ENCODE measurements around the gene GJA8.
"Not testable (repeated sequence)": the region's sequence is repeated elsewhere in the genome, so short reads cannot be mapped to it uniquely, and the experiment has no call there.

The GJA8 gene

DNA sequence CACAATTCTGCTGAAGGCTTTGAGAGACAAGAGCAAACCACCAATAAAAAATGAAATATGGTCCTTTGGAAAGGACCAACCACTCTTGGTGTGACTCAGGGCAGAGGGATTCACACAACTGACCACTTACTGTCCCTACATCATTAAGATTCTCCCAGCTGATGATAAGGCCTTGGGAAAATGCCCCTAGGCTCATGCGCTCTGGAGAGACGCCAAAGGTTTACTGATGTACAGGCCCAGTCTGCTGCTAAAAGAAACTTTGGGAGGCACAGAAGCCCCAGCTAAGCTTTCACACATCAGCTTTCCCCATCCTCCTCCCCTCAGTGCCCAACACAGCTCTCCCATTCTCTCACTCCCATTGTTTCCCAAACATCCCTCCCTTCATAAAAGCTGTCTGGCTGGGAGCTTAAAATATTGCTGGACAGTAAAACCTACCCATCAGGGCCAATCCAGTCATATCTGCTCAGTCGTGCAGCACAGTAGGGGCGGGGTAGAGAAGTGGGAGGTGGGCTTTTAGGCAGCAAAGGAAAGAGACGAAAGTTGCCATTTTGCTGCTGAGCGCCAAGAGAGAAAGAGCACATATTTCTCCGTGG is at the start of gene GJA8:
Gene GJA8 (plus strand): TSS at position 543 of the 593 bp plus-strand sequence. CDS start 5,161 bp downstream, outside the sequence.
- Histone ChIP-seq H3K27me3 (ENCODE audit: low read depth, low read length) (no peaks in the 10 kb centered on the region), H3K4me3 (ENCODE audit: low read depth in 1 of 2, low read length in 2 of 2) (no peak within 1 kb of the TSS), H3K9me3 (ENCODE audit: control insufficient read depth in 1 of 2, low read length in 2 of 2) (no peaks in the 10 kb centered on the region)

DNA sequence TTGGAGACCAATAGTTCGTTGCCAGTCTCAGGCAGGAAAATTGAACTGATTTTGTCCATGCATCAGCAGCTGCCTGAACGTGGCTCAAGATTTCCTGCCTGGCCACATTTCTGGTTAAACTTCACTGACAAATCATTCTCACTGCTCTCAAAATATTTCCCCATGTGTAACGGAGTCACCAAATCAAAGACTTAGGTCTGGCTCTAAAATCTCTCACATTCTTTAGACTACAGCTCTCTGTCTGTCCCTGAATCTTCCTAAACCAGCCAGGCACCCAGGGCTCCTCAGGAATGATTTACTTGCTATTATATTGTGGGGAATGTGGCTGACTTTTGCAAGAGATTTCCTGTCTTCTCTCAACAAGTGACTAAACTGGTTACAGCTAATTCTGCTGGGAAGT is 49.2 kb upstream of the GJA8 start:
- no peaks in the 10 kb centered on the region for H3K36me3 ChIP-seq (ENCODE audit: control insufficient read depth in 1 of 2, insufficient read depth in 2 of 2, low read length in 2 of 2)
- no peaks in the 10 kb centered on the region for H3K9me3 ChIP-seq (ENCODE audit: control insufficient read depth in 1 of 2, low read length in 2 of 2)
- no peak overlapping the region for H3K4me3 ChIP-seq (ENCODE audit: low read depth in 1 of 2, low read length in 2 of 2)
- no peaks in the 10 kb centered on the region for H3K27me3 ChIP-seq (ENCODE audit: low read depth, low read length)
- no peaks in the 10 kb centered on the region for H3K4me1 ChIP-seq (ENCODE audit: control insufficient read depth in 1 of 2, insufficient read depth in 2 of 2, low read length in 2 of 2)
- no peak overlapping the region for H3K27ac ChIP-seq (ENCODE audit: low read length)

More for the DNA sequence above, at the start of gene GJA8:
- Histone ChIP-seq H3K4me1 (ENCODE audit: control insufficient read depth in 1 of 2, insufficient read depth in 2 of 2, low read length in 2 of 2) (no peaks in the 10 kb centered on the region), H3K36me3 (ENCODE audit: control insufficient read depth in 1 of 2, insufficient read depth in 2 of 2, low read length in 2 of 2) (no peaks in the 10 kb centered on the region), H3K27ac (ENCODE audit: low read length) (no peak within 1 kb of the TSS)

GRCh38 chr1:147854989-147855388 is 47.6 kb upstream of the GJA8 start:
- not testable (repeated sequence) for H3K4me3 ChIP-seq (ENCODE audit: low read depth in 1 of 2, low read length in 2 of 2); H3K27me3 ChIP-seq (ENCODE audit: low read depth, low read length); H3K4me1 ChIP-seq (ENCODE audit: control insufficient read depth in 1 of 2, insufficient read depth in 2 of 2, low read length in 2 of 2); H3K27ac ChIP-seq (ENCODE audit: low read length); H3K9me3 ChIP-seq (ENCODE audit: control insufficient read depth in 1 of 2, low read length in 2 of 2); H3K36me3 ChIP-seq (ENCODE audit: control insufficient read depth in 1 of 2, insufficient read depth in 2 of 2, low read length in 2 of 2)

- H3K27me3 ChIP-seq (ENCODE audit: low read depth, low read length); H3K4me3 ChIP-seq (ENCODE audit: low read depth in 1 of 2, low read length in 2 of 2); H3K4me1 ChIP-seq (ENCODE audit: control insufficient read depth in 1 of 2, insufficient read depth in 2 of 2, low read length in 2 of 2); H3K27ac ChIP-seq (ENCODE audit: low read length); H3K9me3 ChIP-seq (ENCODE audit: control insufficient read depth in 1 of 2, low read length in 2 of 2); H3K36me3 ChIP-seq (ENCODE audit: control insufficient read depth in 1 of 2, insufficient read depth in 2 of 2, low read length in 2 of 2): not testable (repeated sequence)
Observed at GRCh38 chr1:147855996-147856395, 46.6 kb upstream of the GJA8 start.

- H3K27me3 ChIP-seq (ENCODE audit: low read depth, low read length); H3K9me3 ChIP-seq (ENCODE audit: control insufficient read depth in 1 of 2, low read length in 2 of 2): not testable (repeated sequence)
Observed at GRCh38 chr1:147867204-147867603, 35.4 kb upstream of the GJA8 start.

DNA sequence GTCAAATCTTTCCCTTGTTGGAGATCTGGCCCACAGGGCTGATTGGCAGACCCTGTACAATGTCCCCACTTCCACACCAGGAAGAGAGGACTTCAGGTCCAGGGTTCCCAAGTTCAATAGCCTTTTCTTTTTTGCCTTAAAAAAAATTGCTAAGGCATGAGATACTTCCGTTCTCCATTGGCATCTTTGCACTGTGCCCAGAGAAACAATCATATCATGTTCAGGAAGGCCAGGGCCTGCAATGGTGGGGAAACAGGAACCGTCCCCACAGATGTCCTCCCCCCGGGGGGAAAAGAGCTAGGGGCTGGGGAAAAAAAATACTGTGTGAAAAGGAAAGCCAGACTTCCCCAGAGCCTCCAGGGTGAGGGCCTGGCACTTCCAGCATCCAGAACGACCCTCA is 24.6 kb upstream of the GJA8 start:
- H3K27me3 ChIP-seq (ENCODE audit: low read depth, low read length), result no peaks in the 10 kb centered on the region
- no peak overlapping the region for H3K4me3 ChIP-seq (ENCODE audit: low read depth in 1 of 2, low read length in 2 of 2)
- no peak overlapping the region for H3K27ac ChIP-seq (ENCODE audit: low read length)
- H3K9me3 ChIP-seq (ENCODE audit: control insufficient read depth in 1 of 2, low read length in 2 of 2), result no peaks in the 10 kb centered on the region
- H3K36me3 ChIP-seq (ENCODE audit: control insufficient read depth in 1 of 2, insufficient read depth in 2 of 2, low read length in 2 of 2), result no peaks in the 10 kb centered on the region
- no peaks in the 10 kb centered on the region for H3K4me1 ChIP-seq (ENCODE audit: control insufficient read depth in 1 of 2, insufficient read depth in 2 of 2, low read length in 2 of 2)

More at GRCh38 chr1:147867204-147867603, 35.4 kb upstream of the GJA8 start:
- H3K36me3 ChIP-seq (ENCODE audit: control insufficient read depth in 1 of 2, insufficient read depth in 2 of 2, low read length in 2 of 2); H3K4me1 ChIP-seq (ENCODE audit: control insufficient read depth in 1 of 2, insufficient read depth in 2 of 2, low read length in 2 of 2); H3K27ac ChIP-seq (ENCODE audit: low read length); H3K4me3 ChIP-seq (ENCODE audit: low read depth in 1 of 2, low read length in 2 of 2): not testable (repeated sequence)

GRCh38 chr1:147879911-147880310 is 22.7 kb upstream of the GJA8 start:
- Histone ChIP-seq H3K27ac (ENCODE audit: low read length) (no peak overlapping the region), H3K4me1 (ENCODE audit: control insufficient read depth in 1 of 2, insufficient read depth in 2 of 2, low read length in 2 of 2) (no peaks in the 10 kb centered on the region), H3K4me3 (ENCODE audit: low read depth in 1 of 2, low read length in 2 of 2) (no peak overlapping the region), H3K36me3 (ENCODE audit: control insufficient read depth in 1 of 2, insufficient read depth in 2 of 2, low read length in 2 of 2) (no peaks in the 10 kb centered on the region), H3K27me3 (ENCODE audit: low read depth, low read length) (no peaks in the 10 kb centered on the region), H3K9me3 (ENCODE audit: control insufficient read depth in 1 of 2, low read length in 2 of 2) (no peaks in the 10 kb centered on the region)

DNA sequence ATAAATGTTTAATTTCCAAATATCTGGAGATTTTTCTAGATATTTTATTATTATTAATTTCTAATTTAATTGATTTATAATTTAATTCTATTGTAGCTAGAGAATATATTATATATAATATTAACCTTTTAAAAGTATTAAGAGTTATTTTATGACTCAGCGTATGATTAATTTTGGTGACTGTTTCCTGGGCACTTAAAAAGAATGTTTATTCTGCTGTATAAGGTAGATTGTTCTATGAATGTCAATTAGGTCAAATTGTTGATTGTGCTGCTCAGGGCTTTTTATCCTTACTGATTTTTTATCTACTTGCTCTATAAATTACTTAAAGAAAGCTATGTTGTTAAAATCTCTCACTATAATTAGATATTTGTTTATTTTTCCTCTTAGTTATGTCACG is 20.1 kb upstream of the GJA8 start:
- Histone ChIP-seq H3K36me3 (ENCODE audit: control insufficient read depth in 1 of 2, insufficient read depth in 2 of 2, low read length in 2 of 2) (no peaks in the 10 kb centered on the region), H3K27ac (ENCODE audit: low read length) (no peak overlapping the region), H3K9me3 (ENCODE audit: control insufficient read depth in 1 of 2, low read length in 2 of 2) (no peaks in the 10 kb centered on the region), H3K4me1 (ENCODE audit: control insufficient read depth in 1 of 2, insufficient read depth in 2 of 2, low read length in 2 of 2) (no peaks in the 10 kb centered on the region), H3K4me3 (ENCODE audit: low read depth in 1 of 2, low read length in 2 of 2) (no peak overlapping the region), H3K27me3 (ENCODE audit: low read depth, low read length) (no peaks in the 10 kb centered on the region)

DNA sequence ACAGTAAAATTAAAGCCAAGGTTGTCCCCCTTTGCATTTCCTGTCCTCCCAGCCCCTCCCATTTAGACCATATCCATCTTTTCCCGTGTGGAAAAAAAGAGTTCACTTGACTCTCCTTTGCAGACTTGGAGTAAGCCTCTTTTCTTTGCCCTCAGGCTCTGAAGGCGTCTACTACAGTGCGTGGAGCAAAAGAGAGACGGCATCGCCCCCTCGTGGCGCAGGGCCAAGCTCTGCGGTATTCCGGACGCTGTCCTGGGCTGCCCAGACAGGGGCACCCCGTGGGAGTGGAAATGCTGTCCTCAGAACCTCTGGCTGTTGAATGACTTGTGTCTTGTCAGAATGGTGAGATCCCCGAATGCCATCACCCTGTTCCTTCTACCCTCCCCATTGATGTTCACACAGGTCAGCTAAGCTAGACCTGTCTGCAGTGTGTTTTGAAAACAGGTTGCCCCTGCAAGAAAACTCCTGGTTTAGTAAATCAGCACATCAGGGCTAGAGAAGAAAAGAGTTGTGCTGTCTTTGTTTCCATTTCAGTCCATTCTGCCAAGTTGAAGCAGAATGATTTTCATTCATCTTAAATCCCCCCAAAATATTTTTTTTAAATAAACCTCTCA is 12.3 kb upstream of the GJA8 start:
- no peaks in the 10 kb centered on the region for H3K36me3 ChIP-seq (ENCODE audit: control insufficient read depth in 1 of 2, insufficient read depth in 2 of 2, low read length in 2 of 2)
- no peaks in the 10 kb centered on the region for H3K27me3 ChIP-seq (ENCODE audit: low read depth, low read length)
- H3K4me1 ChIP-seq (ENCODE audit: control insufficient read depth in 1 of 2, insufficient read depth in 2 of 2, low read length in 2 of 2), result no peaks in the 10 kb centered on the region
- H3K4me3 ChIP-seq (ENCODE audit: low read depth in 1 of 2, low read length in 2 of 2), result no peak overlapping the region
- H3K9me3 ChIP-seq (ENCODE audit: control insufficient read depth in 1 of 2, low read length in 2 of 2), result no peaks in the 10 kb centered on the region
- no peak overlapping the region for H3K27ac ChIP-seq (ENCODE audit: low read length)

- Histone ChIP-seq H3K27ac (ENCODE audit: low read length) (no peak overlapping the region), H3K36me3 (ENCODE audit: control insufficient read depth in 1 of 2, insufficient read depth in 2 of 2, low read length in 2 of 2) (no peaks in the 10 kb centered on the region), H3K9me3 (ENCODE audit: control insufficient read depth in 1 of 2, low read length in 2 of 2) (no peaks in the 10 kb centered on the region), H3K4me1 (ENCODE audit: control insufficient read depth in 1 of 2, insufficient read depth in 2 of 2, low read length in 2 of 2) (no peaks in the 10 kb centered on the region), H3K27me3 (ENCODE audit: low read depth, low read length) (no peaks in the 10 kb centered on the region), H3K4me3 (ENCODE audit: low read depth in 1 of 2, low read length in 2 of 2) (no peak overlapping the region)
Observed at GRCh38 chr1:147891088-147891487, 11.5 kb upstream of the GJA8 start.

GRCh38 chr1:147892216-147892615 is 10.4 kb upstream of the GJA8 start:
- Histone ChIP-seq H3K9me3 (ENCODE audit: control insufficient read depth in 1 of 2, low read length in 2 of 2) (no peaks in the 10 kb centered on the region), H3K27ac (ENCODE audit: low read length) (no peak overlapping the region), H3K4me1 (ENCODE audit: control insufficient read depth in 1 of 2, insufficient read depth in 2 of 2, low read length in 2 of 2) (no peaks in the 10 kb centered on the region), H3K4me3 (ENCODE audit: low read depth in 1 of 2, low read length in 2 of 2) (no peak overlapping the region), H3K36me3 (ENCODE audit: control insufficient read depth in 1 of 2, insufficient read depth in 2 of 2, low read length in 2 of 2) (no peaks in the 10 kb centered on the region), H3K27me3 (ENCODE audit: low read depth, low read length) (no peaks in the 10 kb centered on the region)

GRCh38 chr1:147892731-147893214 is 9.8 kb upstream of the GJA8 start:
- no peaks in the 10 kb centered on the region for H3K9me3 ChIP-seq (ENCODE audit: control insufficient read depth in 1 of 2, low read length in 2 of 2)
- H3K4me3 ChIP-seq (ENCODE audit: low read depth in 1 of 2, low read length in 2 of 2), result no peak overlapping the region
- no peak overlapping the region for H3K27ac ChIP-seq (ENCODE audit: low read length)
- H3K4me1 ChIP-seq (ENCODE audit: control insufficient read depth in 1 of 2, insufficient read depth in 2 of 2, low read length in 2 of 2), result no peaks in the 10 kb centered on the region
- H3K36me3 ChIP-seq (ENCODE audit: control insufficient read depth in 1 of 2, insufficient read depth in 2 of 2, low read length in 2 of 2), result no peaks in the 10 kb centered on the region
- H3K27me3 ChIP-seq (ENCODE audit: low read depth, low read length), result no peaks in the 10 kb centered on the region

Data from muscle layer of duodenum (tissue), 2 donors.